Central memory CD8-positive, alpha-beta T cell (primary cell): ENCODE measurements around the gene CD72.
"Not testable (repeated sequence)": the region's sequence is repeated elsewhere in the genome, so short reads cannot be mapped to it uniquely, and the experiment has no call there.

Experiments
- ATAC-seq: fragments of 150-1000 bp; cut with Tn5 transposase; replicated peaks from 2 replicates; pipeline ENCODE4 v1.10.0; 2022; ENCODE audit warnings: mild to moderate bottlenecking, moderate FRiP score, moderate number of reproducible peaks; ENCODE audit not compliant: poor library complexity, severe bottlenecking; ENCODE audit errors: extremely low read depth
- DNase-seq, 2 donors: peaks; one replicate each; pipeline ENCODE4 v3.0.0; 2021; ENCODE audit warnings: low spot score in 2 of 2
- H3K27ac Mint-ChIP-seq: one replicate; pipeline ENCODE4 v1.8.0; 2022; ENCODE audit warnings: low read depth, mild to moderate bottlenecking, moderate library complexity, mixed read lengths
- H3K27me3 Mint-ChIP-seq: one replicate; pipeline ENCODE4 v1.8.0; 2022; ENCODE audit warnings: mixed read lengths
- H3K36me3 Mint-ChIP-seq: one replicate; pipeline ENCODE4 v1.8.0; 2022; ENCODE audit warnings: mild to moderate bottlenecking, moderate library complexity, mixed read lengths; ENCODE audit not compliant: insufficient read depth
- H3K4me1 Mint-ChIP-seq: one replicate; pipeline ENCODE4 v1.8.0; 2022; ENCODE audit warnings: mixed read lengths
- H3K4me3 Mint-ChIP-seq: one replicate; pipeline ENCODE4 v1.8.0; 2022; ENCODE audit warnings: mild to moderate bottlenecking, moderate library complexity, mixed read lengths
- H3K9me3 Mint-ChIP-seq: one replicate; pipeline ENCODE4 v1.8.0; 2022; ENCODE audit warnings: mixed read lengths

CD72 gene

DNA sequence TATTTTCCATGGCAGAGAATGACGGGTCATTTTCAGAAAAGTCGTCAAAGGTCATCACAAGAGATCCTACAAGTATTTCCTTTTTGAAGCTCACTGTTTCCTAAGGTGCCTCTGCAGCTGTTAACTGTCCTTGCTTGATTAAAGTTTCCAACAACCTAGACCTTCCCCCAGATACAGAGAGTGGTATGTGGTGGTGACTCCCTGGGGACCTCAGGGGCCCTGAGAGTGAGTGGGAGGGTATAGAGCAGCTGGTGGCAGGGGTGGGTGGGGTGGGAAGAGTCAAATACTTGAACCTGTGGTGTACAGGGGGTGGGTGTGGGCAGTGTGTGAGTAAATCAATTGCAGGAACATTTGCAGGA lies 1.6 kb upstream of the CD72 start:
- Mint-ChIP-seq H3K4me1 (peaks cover 42% of the 10 kb centered on the region), H3K9me3 (no peaks in the 10 kb centered on the region), H3K4me3 (peak overlapping the region; percentile 86), H3K27ac (peak overlapping the region; percentile 96), H3K27me3 (no peaks in the 10 kb centered on the region), H3K36me3 (peaks cover 5% of the 10 kb centered on the region)
- peak; percentile 19 for ATAC-seq
- no peak for DNase-seq

GRCh38 chr9:35618854-35619799 lies 914 bp upstream of the CD72 start:
- H3K36me3 Mint-ChIP-seq, result peaks cover 5% of the 10 kb centered on the region
- H3K4me3 Mint-ChIP-seq, result peak overlapping the region; percentile 86
- ATAC-seq (peak; percentile 72), DNase-seq (peak in 1 of 2 donors; percentile 53)
- no peaks in the 10 kb centered on the region for H3K9me3 Mint-ChIP-seq
- H3K4me1 Mint-ChIP-seq, result peaks cover 42% of the 10 kb centered on the region
- H3K27ac Mint-ChIP-seq, result peak overlapping the region; percentile 96
- no peaks in the 10 kb centered on the region for H3K27me3 Mint-ChIP-seq

- no peaks in the 10 kb centered on the region for H3K9me3 Mint-ChIP-seq
- peak overlapping the region; percentile 96 for H3K27ac Mint-ChIP-seq
- ATAC-seq (no peak), DNase-seq (no peak)
- H3K27me3 Mint-ChIP-seq, result no peaks in the 10 kb centered on the region
- H3K36me3 Mint-ChIP-seq, result peaks cover 7% of the 10 kb centered on the region
- H3K4me1 Mint-ChIP-seq, result peaks cover 42% of the 10 kb centered on the region
- peak overlapping the region; percentile 86 for H3K4me3 Mint-ChIP-seq
Measured at GRCh38 chr9:35617548-35617947, 665 bp downstream of the CD72 start.

DNA sequence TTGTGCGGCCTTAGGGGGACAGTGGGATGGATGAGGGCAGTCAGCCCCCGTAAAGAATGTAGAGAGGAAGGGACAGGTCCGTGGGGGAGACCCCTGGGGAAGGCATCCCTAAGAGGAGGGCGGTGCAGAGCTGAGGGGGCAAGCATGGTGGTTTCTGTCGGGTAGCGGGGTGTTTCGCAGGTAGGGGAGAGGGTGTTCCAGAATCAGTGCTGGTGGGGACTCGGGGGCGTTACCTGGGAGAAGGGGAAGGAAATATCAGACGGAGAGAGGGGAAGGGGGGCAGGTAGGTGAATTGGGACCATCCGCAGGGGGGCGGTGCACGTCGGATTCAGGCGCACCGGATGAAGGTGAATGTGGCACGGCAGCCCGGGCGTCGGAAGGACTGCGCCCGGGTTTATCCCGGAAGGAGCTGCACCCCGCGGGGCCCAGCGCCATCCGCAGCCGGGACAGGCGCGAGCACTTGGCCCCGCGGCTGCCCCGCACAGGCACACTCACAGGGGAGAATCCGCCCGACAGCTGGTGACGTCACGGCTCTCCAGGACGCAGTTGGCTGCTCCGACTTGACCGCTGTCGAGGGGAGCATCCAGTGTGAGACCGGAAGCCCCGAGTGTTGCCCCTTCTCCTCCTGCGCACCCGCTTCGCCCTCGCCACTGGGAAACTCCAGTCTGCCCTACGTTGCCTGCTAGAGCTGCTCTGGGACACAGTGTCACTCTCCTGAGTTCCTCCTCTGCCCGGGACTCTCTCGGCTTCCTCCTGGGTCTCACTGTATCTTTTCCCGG lies 1.3 kb downstream of the CD72 start:
- H3K36me3 Mint-ChIP-seq, result peaks cover 7% of the 10 kb centered on the region
- peaks cover 42% of the 10 kb centered on the region for H3K4me1 Mint-ChIP-seq

DNA sequence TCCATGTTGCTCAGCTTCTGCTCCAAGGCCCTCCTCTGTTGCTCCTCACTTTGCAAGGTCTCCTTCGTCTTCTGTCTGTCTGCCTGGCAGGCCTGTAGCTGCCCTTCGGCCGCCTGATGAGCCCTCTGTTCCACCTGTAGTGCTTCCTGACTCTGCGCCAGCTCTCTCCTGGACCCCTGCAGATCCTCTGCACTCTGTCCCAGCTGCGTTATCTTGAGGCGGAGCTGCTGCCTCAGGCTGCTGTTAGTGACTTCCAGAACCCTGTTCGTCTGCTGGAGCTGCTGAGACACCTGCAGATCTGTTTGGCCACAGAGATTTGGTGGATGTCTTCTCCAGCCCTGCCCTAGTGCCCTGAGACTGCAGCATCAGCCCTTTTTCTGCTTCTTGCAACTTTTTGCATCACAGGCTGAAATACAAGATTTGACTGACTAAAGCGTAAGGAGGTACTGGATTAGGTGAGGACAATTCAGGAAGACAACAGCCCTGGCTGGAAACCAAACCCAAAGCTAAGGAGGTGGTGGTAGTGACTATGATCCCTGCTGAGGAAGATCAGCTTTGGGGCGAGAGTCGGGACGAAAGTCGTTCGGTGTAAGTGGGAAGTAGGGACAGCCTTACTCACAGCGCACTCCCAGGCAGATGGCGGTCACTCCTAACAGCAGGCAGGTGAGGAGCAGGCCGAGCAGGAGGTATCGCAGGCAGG lies 2.1 kb downstream of the CD72 start:
- peak overlapping the region; percentile 86 for H3K4me3 Mint-ChIP-seq
- no peaks in the 10 kb centered on the region for H3K27me3 Mint-ChIP-seq
- peaks cover 7% of the 10 kb centered on the region for H3K36me3 Mint-ChIP-seq
- peaks cover 50% of the 10 kb centered on the region for H3K4me1 Mint-ChIP-seq
- peak overlapping the region; percentile 96 for H3K27ac Mint-ChIP-seq
- no peak for DNase-seq
- H3K9me3 Mint-ChIP-seq, result no peaks in the 10 kb centered on the region
- no peak for ATAC-seq

More for the DNA sequence above, 1.3 kb downstream of the CD72 start:
- no peaks in the 10 kb centered on the region for H3K9me3 Mint-ChIP-seq
- H3K27me3 Mint-ChIP-seq, result no peaks in the 10 kb centered on the region
- peak overlapping the region; percentile 86 for H3K4me3 Mint-ChIP-seq
- peak overlapping the region; percentile 96 for H3K27ac Mint-ChIP-seq
- ATAC-seq (peak; percentile 63), DNase-seq (peak; percentile 39 to 62)

DNA sequence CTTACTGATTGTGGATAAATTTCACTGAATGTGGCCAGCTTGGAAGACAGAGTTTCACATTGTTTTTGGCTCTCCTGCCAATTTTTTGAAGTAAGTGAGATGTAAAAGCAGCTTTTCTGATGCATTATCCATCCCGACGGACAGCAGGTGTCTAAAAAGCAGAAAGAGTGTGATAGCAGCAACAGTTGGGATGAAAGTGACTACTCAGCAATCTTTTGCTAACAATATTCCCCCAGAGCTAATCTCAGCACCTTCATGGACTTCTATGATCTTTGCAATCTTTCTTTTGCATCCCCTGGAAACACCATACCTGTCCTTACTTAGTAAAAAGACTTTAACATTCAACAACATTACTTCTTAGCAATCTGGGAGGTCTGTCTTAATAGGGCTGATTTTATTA lies 5.4 kb downstream of the CD72 start:
- peaks cover 37% of the 10 kb centered on the region for H3K4me1 Mint-ChIP-seq

DNA sequence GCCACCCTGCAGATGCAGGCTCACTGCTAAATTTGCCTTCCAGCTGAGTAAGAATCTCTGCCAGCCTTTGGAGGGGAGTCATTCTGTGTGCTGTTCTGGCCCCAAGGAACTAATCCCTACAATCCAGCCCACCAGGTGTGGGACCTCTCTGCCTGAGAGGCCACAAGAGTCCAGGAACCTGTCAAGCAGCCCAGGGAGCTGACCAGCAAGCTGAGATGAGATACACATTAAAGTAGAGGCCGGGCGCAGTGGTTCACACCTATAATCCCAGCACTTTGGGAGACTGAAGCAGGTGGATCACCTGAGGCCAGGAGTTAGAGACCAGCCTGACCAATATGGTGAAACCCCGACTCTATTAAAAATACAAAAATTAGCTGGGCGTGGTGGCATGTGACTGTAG lies 6.1 kb downstream of the CD72 start:
- H3K9me3 Mint-ChIP-seq, H3K36me3 Mint-ChIP-seq, H3K27ac Mint-ChIP-seq, H3K4me3 Mint-ChIP-seq, DNase-seq, H3K27me3 Mint-ChIP-seq, ATAC-seq: not testable (repeated sequence)
- peaks cover 37% of the 10 kb centered on the region for H3K4me1 Mint-ChIP-seq

More for the DNA sequence above, 5.4 kb downstream of the CD72 start:
- Mint-ChIP-seq H3K36me3 (peaks cover 9% of the 10 kb centered on the region), H3K4me3 (no peak overlapping the region), H3K9me3 (no peaks in the 10 kb centered on the region), H3K27ac (no peak overlapping the region), H3K27me3 (no peaks in the 10 kb centered on the region)
- no peak for ATAC-seq
- DNase-seq, result no peak

DNA sequence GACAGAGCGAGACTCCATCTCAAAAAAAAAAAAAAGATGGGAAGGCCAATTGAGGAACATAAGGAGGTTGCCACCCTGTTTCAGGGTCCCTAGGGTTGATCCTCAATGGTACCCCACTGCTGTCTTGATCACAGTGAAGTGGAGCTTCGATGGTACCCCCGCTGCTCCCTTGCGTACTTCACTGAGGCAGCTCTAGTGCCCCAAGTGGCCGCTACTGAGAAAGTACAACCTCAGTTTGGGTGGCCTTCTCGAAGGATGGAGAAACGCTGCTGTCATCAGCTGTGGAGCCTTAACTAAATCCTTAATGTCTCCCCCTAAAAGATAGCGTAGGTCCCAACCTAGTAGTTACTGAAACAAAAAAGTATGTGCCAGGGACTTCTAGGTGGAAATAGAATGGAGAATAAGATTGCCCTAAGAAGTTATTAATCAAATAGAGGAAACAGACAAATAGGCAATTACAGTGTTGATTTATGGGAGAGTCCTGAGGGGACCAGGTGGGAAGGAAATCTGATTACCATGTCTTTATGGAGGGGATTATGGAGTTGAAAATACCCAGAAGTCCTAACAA lies 6.9 kb downstream of the CD72 start:
- DNase-seq, result peak; percentile 30 to 38
- Mint-ChIP-seq H3K4me3 (no peak overlapping the region), H3K36me3 (peaks cover 7% of the 10 kb centered on the region), H3K9me3 (no peaks in the 10 kb centered on the region), H3K4me1 (peaks cover 35% of the 10 kb centered on the region), H3K27ac (no peak overlapping the region), H3K27me3 (no peaks in the 10 kb centered on the region)
- peak; percentile 77 for ATAC-seq

DNA sequence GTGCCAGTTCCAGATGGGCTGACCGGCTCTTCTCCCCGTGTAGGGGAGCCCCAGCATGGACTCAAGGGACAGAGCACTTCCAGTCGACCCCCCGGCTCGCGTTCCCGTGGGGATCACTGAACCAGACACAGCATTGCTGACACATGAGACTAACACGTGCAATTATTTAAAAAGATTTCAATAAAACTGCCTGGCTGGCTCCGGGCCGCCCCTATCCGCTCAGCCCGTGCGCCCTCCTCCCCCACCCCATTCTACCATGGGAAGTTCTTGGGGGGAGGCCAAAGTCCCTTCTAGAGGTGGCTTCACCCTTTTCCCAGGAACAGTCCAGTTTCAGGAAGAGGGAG lies 8.4 kb downstream of the CD72 start:
- H3K27ac Mint-ChIP-seq, result no peak overlapping the region
- H3K4me1 Mint-ChIP-seq, result peaks cover 35% of the 10 kb centered on the region
- H3K4me3 Mint-ChIP-seq, result no peak overlapping the region

DNA sequence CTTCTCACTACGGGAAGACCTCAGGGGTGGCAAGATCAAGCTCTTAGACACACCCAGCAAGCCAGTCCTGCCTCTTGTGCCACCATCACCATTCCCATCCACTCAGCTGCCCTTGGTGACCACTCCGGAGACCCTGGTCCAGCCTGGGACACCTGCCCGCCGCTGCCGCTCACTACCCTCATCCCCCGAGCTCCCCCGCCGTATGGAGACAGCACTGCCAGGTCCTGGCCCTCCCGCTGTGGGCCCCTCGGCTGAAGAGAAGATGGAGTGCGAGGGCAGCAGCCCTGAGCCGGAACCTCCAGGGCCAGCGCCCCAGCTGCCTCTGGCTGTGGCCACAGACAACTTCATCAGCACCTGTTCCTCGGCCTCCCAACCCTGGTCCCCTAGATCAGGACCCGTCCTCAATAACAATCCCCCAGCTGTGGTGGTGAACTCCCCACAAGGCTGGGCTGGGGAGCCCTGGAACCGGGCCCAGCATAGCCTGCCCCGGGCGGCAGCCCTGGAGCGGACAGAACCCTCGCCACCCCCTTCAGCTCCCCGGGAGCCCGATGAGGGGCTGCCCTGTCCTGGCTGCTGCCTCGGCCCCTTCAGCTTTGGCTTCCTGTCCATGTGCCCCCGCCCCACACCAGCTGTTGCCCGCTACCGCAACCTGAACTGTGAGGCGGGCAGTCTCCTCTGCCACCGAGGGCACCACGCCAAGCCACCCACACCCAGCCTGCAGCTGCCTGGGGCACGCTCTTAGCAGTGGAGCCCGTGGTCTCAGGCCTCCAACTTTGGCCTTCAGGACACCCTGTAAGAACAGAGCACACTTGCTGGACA lies 9.0 kb downstream of the CD72 start:
- Mint-ChIP-seq H3K36me3 (peaks cover 11% of the 10 kb centered on the region), H3K27ac (no peak overlapping the region), H3K9me3 (no peaks in the 10 kb centered on the region), H3K4me3 (no peak overlapping the region), H3K27me3 (no peaks in the 10 kb centered on the region), H3K4me1 (peaks cover 41% of the 10 kb centered on the region)
- no peak for ATAC-seq
- DNase-seq, result no peak

More for the DNA sequence above, 8.4 kb downstream of the CD72 start:
- DNase-seq, result no peak
- Mint-ChIP-seq H3K36me3 (peaks cover 6% of the 10 kb centered on the region), H3K9me3 (no peaks in the 10 kb centered on the region), H3K27me3 (no peaks in the 10 kb centered on the region)
- ATAC-seq, result no peak

- no peaks in the 10 kb centered on the region for H3K9me3 Mint-ChIP-seq
- peak overlapping the region; percentile 47 for H3K27ac Mint-ChIP-seq
- H3K27me3 Mint-ChIP-seq, result no peaks in the 10 kb centered on the region
- H3K4me1 Mint-ChIP-seq, result peaks cover 51% of the 10 kb centered on the region
- H3K4me3 Mint-ChIP-seq, result no peak overlapping the region
- ATAC-seq, result no peak
- DNase-seq, result no peak
- H3K36me3 Mint-ChIP-seq, result peaks cover 13% of the 10 kb centered on the region
Measured at GRCh38 chr9:35608221-35608620, 10.0 kb downstream of the CD72 start.
